ENCODE results near the gene HOMER1. TPM values are rescaled to one million over a fixed set of nuclear protein-coding genes. Genes with fewer than 3 reads are reported as not detected.

HOMER1 gene
- total and polyA plus RNA-seq, 2 of the 13 experiments (the other 11 are each of a cell fraction or from before 2014, with no cell fraction given), result 5.3 to 24.8 TPM

DNA sequence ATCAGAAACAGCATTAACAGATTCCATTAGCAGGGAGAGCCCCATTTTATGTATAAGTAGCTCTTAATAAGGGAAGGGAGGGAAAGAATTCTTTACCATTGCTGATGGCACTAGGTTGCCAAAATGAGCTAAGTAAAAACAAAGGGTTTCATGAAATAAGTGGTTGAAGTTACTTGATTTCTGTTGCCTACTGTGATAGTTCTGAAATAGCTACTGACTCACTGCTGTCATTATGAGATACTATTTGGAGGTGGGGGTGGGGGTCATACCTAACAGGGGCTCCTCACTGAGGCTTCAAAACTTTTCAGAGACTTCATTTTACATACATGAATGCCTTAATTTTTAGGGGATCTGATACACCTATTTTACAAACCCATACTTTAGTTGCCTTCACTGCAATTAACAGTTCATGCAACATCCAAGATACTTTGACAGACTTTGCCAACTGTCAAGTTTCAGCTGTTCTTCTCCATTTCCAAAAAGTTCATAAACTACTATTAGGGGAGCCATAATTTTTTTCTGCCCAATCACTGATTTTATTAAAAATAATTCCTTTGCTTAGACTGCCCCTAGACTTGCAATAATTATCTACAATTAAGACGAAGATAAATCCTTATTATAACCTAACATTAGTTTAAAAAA lies 4.6 kb downstream of the HOMER1 start:
- ChIA-PET CTCF (ENCODE audit: low intra/inter-chr PET ratio, low total read pairs) (no interaction called here), POLR2A (interaction anchor here (0.6 kb wide), 1 partner anchor 426 kb away, joined by 3 read pairs; no protein-coding TSS in a partner anchor)
- Histone ChIP-seq H3K79me2 (ENCODE audit: insufficient read depth, low read length) (peaks cover 84% of the 10 kb centered on the region), H3K9me3 (ENCODE audit: low read length) (no peaks in the 10 kb centered on the region), H3K27me3 (ENCODE audit: control insufficient read depth in 1 of 2, insufficient read depth in 2 of 2, low read length in 2 of 2) (no peaks in the 10 kb centered on the region; a peak in 1 of 5 replicates), H3K36me3 (replicated peaks in 1 of 2; ENCODE audit: control insufficient read depth in 1 of 2, insufficient read depth in 2 of 2, low read length in 2 of 2) (no peaks in the 10 kb centered on the region), H3K4me3 (replicated peaks in 1 of 3; ENCODE audit: insufficient read depth in 1 of 3, low read depth in 2 of 3, low read length in 3 of 3) (peak overlapping the region in 2 of 3 experiments; percentile 13 to 24; a peak in 3 of 6 replicates), H3K27ac (ENCODE audit: extremely low read length, insufficient read depth, low read length) (no peak overlapping the region), H4K20me1 (ENCODE audit: insufficient read depth, low read length) (peaks cover 15% of the 10 kb centered on the region), H3K9ac (ENCODE audit: insufficient read depth, low read depth, low read length) (peak overlapping the region; percentile 27; the same call in 1 of the 2 replicates), H3K4me1 (ENCODE audit: insufficient read depth, low read length) (peaks cover 61% of the 10 kb centered on the region), H2AFZ (ENCODE audit: low read length) (no peak overlapping the region), H3K4me2 (ENCODE audit: low read depth, low read length) (peak overlapping the region; percentile 83)
- TF ChIP-seq TCF7 (IDR thresholded peaks at IDR 0.05; ENCODE audit: low read depth) (no peak), ZNF225 (CRISPR knock-in tag; IDR thresholded peaks at IDR 0.05) (no peak), KLF15 (CRISPR knock-in tag; IDR thresholded peaks at IDR 0.05; ENCODE audit: borderline replicate concordance) (no peak), ZNF883 (CRISPR knock-in tag; IDR thresholded peaks at IDR 0.05; ENCODE audit: not compliant biosample characterization) (no peak), ZNF652 (CRISPR knock-in tag; IDR thresholded peaks at IDR 0.05; ENCODE audit: borderline replicate concordance, low read depth) (no peak), ZNF563 (CRISPR knock-in tag; IDR thresholded peaks at IDR 0.05) (no peak), AGO1 (IDR thresholded peaks at IDR 0.05; ENCODE audit: low read depth, low read length, poor library complexity, severe bottlenecking) (no peak), ZNF740 (CRISPR knock-in tag; IDR thresholded peaks at IDR 0.05) (no peak), MTERF4 (CRISPR knock-in tag; IDR thresholded peaks at IDR 0.05) (no peak), GTF3A (CRISPR knock-in tag; conservative IDR thresholded peaks at IDR 0.05) (no peak), RXRB (CRISPR knock-in tag; IDR thresholded peaks at IDR 0.05; ENCODE audit: borderline replicate concordance) (no peak), MIXL1 (CRISPR knock-in tag; IDR thresholded peaks at IDR 0.05) (no peak), ZNF337 (CRISPR knock-in tag; IDR thresholded peaks at IDR 0.05; ENCODE audit: borderline replicate concordance, low read depth) (no peak), TFAP4 (IDR thresholded peaks at IDR 0.05; ENCODE audit: borderline replicate concordance, low read depth) (no peak)
- TF ChIP-seq, protein P1, sequence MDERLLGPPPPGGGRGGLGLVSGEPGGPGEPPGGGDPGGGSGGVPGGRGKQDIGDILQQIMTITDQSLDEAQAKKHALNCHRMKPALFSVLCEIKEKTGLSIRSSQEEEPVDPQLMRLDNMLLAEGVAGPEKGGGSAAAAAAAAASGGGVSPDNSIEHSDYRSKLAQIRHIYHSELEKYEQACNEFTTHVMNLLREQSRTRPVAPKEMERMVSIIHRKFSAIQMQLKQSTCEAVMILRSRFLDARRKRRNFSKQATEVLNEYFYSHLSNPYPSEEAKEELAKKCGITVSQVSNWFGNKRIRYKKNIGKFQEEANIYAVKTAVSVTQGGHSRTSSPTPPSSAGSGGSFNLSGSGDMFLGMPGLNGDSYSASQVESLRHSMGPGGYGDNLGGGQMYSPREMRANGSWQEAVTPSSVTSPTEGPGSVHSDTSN (CRISPR knock-in tag; IDR thresholded peaks at IDR 0.05), result no peak
- ATAC-seq (no peak), FAIRE-seq (no peak), DNase-seq (ENCODE audit: low spot score) (no peak)
- BruUV-seq (replicated peaks), result no TSS peak
- in situ Hi-C loops (cut with HindIII; ENCODE audit: extremely low pct_ligation_motif_present, low pct_unique_long_range_greater_than_20kb) (no loop called here), intact Hi-C loops (cut with micrococcal nuclease; ENCODE audit: unreplicated experiment) (no loop called here)
- 84% methylated on average over 1 of the region's 1 CpG for WGBS (ENCODE audit: low lambda C conversion rate)
